Brain pericyte (primary cell): Measurements from ENCODE around the gene ZC3H4.
"Not testable (repeated sequence)": the region's sequence is repeated elsewhere in the genome, so short reads cannot be mapped to it uniquely, and the experiment has no call there.

Source experiments
- DNase-seq: peaks from one replicate; pipeline ENCODE4 v3.0.0-alpha.2; 2012; ENCODE audit warnings: low read depth, low spot score

The ZC3H4 gene

GRCh38 chr19:47107953-47108746 lies 5.4 kb downstream of the ZC3H4 start:
- no peak for DNase-seq

GRCh38 chr19:47107202-47107952 lies 6.2 kb downstream of the ZC3H4 start:
- DNase-seq, result no peak

GRCh38 chr19:47106821-47107201 lies 6.8 kb downstream of the ZC3H4 start:
- DNase-seq, result no peak

GRCh38 chr19:47105874-47106273 lies 7.7 kb downstream of the ZC3H4 start:
- DNase-seq, result no peak

GRCh38 chr19:47104680-47105079 lies 8.9 kb downstream of the ZC3H4 start:
- DNase-seq, result no peak

GRCh38 chr19:47102346-47103060 lies 11.1 kb downstream of the ZC3H4 start:
- no peak for DNase-seq

- not testable (repeated sequence) for DNase-seq
Observed at GRCh38 chr19:47101116-47101515, 12.5 kb downstream of the ZC3H4 start.

- DNase-seq, result no peak
Observed at GRCh38 chr19:47100290-47100689, 13.3 kb downstream of the ZC3H4 start.

- no peak for DNase-seq
Observed at GRCh38 chr19:47099576-47100050, 14.0 kb downstream of the ZC3H4 start.

GRCh38 chr19:47098608-47099007 lies 15.0 kb downstream of the ZC3H4 start:
- DNase-seq, result no peak

- DNase-seq, result no peak
Observed at GRCh38 chr19:47097396-47098201, 16.0 kb downstream of the ZC3H4 start.

- DNase-seq, result no peak
Observed at GRCh38 chr19:47096721-47097120, 16.9 kb downstream of the ZC3H4 start.

GRCh38 chr19:47096100-47096704 lies 17.4 kb downstream of the ZC3H4 start:
- no peak for DNase-seq

- DNase-seq, result no peak
Observed at GRCh38 chr19:47095476-47096099, 18.0 kb downstream of the ZC3H4 start.

- DNase-seq, result no peak
Observed at GRCh38 chr19:47094557-47095475, 18.8 kb downstream of the ZC3H4 start.

- no peak for DNase-seq
Observed at GRCh38 chr19:47093841-47094240, 19.7 kb downstream of the ZC3H4 start.

- DNase-seq, result no peak
Observed at GRCh38 chr19:47093254-47093653, 20.3 kb downstream of the ZC3H4 start.

- no peak for DNase-seq
Observed at GRCh38 chr19:47089767-47090350, 23.7 kb downstream of the ZC3H4 start.

GRCh38 chr19:47086280-47086679 lies 27.3 kb downstream of the ZC3H4 start:
- DNase-seq, result no peak
